HG03520 (cell line): ENCODE measurements around the gene LRRC51.

ENCODE experiments used
- ATAC-seq: cut with Tn5 transposase; IDR thresholded peaks from one replicate; pipeline ENCODE4 v1.9.1; 2021; ENCODE audit warnings: mild to moderate bottlenecking, moderate library complexity; ENCODE audit not compliant: unreplicated experiment

LRRC51 gene, protein sequence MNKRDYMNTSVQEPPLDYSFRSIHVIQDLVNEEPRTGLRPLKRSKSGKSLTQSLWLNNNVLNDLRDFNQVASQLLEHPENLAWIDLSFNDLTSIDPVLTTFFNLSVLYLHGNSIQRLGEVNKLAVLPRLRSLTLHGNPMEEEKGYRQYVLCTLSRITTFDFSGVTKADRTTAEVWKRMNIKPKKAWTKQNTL

GRCh38 chr11:72080326-72081183 is at the start of gene LRRC51, which contains the start of gene NUMA1:
Gene LRRC51, plus strand, starts transcription at chr11:72080850. Its CDS starts 8,234 bp downstream, at chr11:72089084.
Gene NUMA1, minus strand, starts transcription at chr11:72080542. Its CDS starts 44,599 bp downstream, at chr11:72035943.
- peak; percentile 88 for ATAC-seq

GRCh38 chr11:72036687-72037086 is 44.0 kb upstream of the LRRC51 start:
- ATAC-seq, result no peak

DNA sequence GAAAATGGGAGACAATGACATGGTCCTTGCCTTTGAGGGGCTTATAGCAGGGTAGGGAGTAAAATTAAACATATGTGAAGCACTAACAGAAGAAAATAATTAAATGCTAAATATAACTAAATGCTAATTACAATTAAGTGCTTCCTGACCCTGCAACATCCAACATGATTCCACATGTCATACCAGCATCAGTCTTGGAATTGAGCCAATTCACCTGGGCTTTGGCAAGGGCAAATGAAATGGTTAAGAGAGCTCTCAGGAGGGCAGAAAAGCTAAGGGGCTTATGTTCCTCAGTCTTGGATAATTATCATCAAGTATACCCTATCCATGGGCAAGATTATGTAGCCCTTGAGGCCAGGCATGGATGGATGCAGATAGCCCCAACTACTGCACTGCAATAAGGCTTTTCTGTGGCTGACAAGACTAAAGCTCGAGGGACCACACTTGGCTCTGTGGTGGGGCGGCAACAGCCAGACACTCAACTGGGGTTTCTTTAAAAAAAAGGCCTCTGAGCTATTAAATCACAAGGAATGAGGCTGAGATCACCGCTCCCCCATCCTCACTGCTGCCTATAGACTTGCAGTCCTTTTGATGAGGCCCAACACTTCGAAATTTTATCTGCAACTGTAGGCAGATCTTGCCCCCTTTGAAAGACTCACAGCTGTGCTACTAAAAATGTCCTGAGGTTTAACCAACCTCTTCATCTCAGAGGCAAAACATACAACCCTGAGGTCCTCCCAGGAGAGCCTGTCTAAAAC is 42.9 kb upstream of the LRRC51 start:
- ATAC-seq, result no peak

DNA sequence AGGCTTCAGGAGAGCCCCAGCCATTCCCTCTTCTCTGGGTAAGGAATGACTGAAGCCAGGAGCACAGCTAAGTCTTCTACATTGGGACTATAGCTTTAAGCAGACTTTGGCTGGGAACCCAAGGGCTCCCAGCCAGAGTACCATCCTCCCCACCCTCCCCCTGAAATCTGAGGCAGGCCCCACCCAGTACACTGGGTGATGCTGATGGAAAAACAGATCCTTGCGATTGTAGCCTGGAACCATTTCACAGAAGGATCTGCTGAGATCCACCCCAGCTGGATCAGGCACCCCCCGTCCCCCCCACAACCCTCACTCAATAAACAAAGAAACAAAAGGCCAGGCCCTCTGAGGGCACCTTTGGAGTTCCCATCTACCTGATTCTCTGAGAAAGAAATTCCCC is 42.2 kb upstream of the LRRC51 start:
- no peak for ATAC-seq

DNA sequence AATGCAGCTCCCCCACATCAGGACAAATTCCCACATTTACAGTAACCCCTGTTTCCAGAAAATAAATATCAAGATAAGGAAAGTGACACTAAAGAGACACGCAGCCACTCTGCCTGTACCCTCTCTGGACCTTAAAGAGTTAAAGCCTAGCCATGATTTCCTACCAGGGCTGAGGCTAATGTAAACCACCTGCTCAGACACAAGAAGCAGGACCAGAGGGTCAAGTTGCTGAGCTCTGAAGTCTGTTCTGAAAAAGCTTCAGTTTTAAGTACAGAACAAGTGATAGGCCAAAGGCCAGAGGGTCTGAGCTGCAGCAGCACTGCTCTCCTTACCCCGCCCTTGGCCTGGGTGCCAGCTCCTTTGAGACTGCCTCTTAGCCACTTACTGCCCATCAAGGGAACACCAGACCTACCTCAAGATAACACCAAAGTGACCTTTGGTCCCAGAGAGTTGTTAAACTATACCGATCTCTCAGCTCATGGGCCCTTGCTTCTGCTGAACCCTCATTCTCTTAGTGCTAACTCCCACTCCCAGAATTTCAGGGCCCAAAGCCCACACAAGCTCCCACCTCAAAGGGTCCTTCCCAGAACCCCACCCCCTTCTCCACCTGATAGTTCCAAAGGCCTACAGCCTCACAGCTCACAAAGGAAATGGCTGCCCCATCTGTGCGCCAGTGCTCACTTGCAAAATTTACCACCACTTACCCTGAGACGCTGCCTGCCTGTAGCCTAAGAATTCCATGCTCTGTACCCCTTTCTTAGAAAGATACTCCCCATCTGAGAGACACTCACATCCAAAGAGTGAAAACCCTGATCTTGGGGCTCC is 41.4 kb upstream of the LRRC51 start:
- no peak for ATAC-seq

GRCh38 chr11:72039856-72040401 is 40.7 kb upstream of the LRRC51 start:
- no peak for ATAC-seq

DNA sequence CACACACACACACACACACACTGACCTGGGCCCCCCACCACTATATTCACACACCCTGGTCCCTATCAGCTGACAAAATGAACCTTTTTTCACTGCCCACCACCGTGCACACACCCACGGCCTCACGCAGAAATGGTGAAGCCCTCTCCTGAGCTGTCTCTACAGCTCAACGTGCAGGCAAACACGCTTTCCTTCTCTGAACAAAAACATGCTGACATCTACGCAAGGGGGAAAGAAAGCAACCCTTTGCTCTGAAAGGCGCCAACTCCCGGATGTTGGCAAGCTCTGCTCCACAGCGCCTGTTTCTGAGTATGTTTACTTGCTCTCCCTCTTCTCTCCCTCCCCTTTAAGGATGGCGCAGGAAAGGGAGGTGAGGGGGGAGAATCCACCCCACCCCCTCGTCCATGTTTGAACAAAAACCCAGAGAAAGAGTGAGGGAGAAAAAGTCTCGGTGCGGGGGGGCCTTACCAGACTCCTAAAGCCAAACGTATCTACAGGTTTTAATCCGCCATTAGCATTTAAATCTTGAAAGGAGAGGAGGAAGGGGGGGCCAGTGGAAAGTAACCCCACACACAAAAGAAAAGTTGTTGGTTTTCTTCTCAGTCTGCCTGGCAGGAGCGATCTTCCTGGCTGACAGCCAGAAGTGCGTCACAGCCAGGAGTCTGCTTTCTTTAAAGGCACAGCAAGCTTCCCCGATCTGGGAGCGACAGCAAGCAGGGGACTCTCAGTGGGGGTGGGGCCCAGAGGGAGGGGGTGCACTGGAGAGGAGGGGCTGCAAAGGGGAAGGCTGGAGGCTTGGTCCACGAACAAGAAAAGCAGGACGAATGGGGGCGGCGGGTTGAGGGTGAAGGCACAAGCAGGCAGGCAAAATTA is 39.9 kb upstream of the LRRC51 start:
- ATAC-seq, result no peak

DNA sequence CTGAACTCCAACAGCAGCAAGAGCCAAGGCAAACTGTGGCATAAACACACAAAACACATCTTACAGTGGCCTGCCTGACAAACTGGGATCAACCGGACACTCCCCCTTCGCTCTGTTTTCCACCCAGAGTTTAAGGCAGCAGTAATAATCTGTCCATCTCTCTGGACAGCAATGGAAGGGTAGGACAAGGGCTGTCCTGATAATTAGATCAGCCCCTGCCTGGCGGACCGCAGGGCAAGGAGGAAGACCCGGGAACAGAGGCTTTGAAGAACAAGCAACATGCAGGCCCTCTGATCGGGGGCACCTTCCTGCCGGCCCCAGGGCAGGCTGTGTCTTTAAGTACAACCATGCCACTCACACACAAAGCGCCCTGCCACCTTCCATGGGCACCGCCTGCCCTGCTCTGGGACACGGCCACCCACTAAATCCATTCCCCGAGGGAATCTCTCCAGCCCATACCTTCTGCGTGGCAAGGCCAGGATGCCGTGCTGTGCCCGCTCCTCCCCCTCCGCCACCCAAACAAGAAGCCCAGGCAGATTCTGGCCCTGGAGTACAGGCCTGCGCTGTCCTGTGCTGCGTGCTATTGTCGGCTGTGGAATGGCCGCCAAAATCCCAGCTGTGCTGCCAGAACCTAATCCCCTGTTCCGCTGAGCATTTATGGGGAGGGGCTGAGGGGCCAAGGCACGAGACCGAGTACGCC is 39.1 kb upstream of the LRRC51 start:
- no peak for ATAC-seq

- ATAC-seq, result no peak
Observed at GRCh38 chr11:72042064-72042745, 38.4 kb upstream of the LRRC51 start.

GRCh38 chr11:72045849-72046248 is 34.8 kb upstream of the LRRC51 start:
- ATAC-seq, result no peak

- ATAC-seq, result no peak
Observed at GRCh38 chr11:72048766-72049460, 31.7 kb upstream of the LRRC51 start.

GRCh38 chr11:72058416-72059034 is 22.1 kb upstream of the LRRC51 start:
- ATAC-seq, result no peak

- no peak for ATAC-seq
Observed at GRCh38 chr11:72061739-72062396, 18.8 kb upstream of the LRRC51 start.

DNA sequence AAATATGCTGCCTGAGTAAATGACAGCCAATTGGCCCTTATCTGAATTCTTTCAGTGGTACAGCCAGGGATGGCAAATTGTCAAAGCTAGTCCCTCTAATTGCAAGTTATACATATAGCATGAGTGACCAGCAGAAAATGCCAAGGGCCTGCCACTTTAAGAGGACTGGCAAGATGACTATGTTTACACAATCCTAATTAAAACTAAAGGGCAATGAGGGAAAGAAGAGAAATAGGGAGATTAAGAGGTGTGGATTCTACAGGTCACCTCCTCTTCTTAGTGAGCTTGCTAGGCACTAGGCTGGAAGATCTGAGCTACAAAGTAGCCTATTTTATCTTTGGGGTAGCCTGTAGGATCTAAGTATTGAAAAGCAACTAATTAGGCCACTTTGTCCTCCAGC is 13.8 kb upstream of the LRRC51 start:
- ATAC-seq, result no peak

GRCh38 chr11:72067266-72067665 is 13.4 kb upstream of the LRRC51 start:
- ATAC-seq, result no peak

GRCh38 chr11:72067676-72068075 is 13.0 kb upstream of the LRRC51 start:
- no peak for ATAC-seq

DNA sequence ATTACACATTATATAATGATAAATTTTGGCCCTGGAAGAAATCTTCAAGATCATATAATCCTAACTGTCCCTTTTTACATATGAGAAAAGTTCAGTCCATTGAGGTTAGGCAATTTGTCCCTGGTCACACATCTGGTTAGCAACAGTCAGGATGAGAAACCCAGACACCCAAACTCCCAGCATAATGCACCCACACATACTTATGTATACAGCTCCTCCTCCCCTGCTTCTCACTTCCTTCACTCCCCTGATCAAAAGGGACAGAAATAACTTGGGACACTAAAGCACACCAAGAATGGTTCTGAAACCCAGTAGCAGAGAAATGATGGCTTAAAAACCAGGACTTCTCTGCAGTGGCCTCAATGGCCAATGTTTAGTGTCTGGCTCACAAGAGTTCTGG is 11.4 kb upstream of the LRRC51 start:
- ATAC-seq, result no peak
